ENCODE results near the gene CEP104. TPM values are rescaled to one million over a fixed set of nuclear protein-coding genes. Genes with fewer than 3 reads are reported as not detected.

The CEP104 gene
- total RNA-seq, 1 experiment from 2014 or later = 47.7 TPM

DNA sequence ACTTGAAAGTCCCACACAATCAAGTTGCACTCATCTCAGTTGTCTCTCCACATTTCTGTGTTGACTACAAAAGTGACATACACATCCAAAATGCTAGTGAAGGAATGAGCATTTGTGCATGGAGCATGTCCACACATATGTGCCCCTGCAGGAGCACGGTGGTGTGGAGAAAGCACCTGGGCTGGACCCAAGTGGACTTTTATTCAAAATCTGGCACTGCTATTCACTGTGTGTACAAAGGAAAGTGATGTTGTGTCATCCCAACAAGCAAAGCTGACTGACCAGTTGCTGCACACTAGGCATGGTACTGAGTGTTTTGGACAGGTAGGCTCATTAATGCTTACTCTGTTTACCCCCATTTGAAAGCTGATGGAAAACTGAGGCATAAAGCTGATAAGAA lies 19.3 kb downstream of the CEP104 start:
- DNase-seq = no peak
- Histone ChIP-seq H3K4me3 (no peak overlapping the region), H3K4me1 (replicated peaks; ENCODE audit: insufficient read depth) (no peaks in the 10 kb centered on the region), H3K9me2 (ENCODE audit: insufficient read depth) (no peaks in the 10 kb centered on the region), H2AFZ (no peak overlapping the region), H3K4me2 (no peak overlapping the region), H3K9me3 (ENCODE audit: insufficient read depth, low read depth) (no peaks in the 10 kb centered on the region), H3K27ac (no peak overlapping the region), H3K36me3 (ENCODE audit: low read depth) (peaks cover 11% of the 10 kb centered on the region; the same call in 1 of the 2 replicates), H3F3A (ENCODE audit: insufficient read depth, low read depth) (no peaks in the 10 kb centered on the region), H3K79me2 (ENCODE audit: low read depth) (no peaks in the 10 kb centered on the region), H4K20me1 (ENCODE audit: insufficient read depth) (no peaks in the 10 kb centered on the region), H3K27me3 (ENCODE audit: insufficient read depth, low read depth) (no peaks in the 10 kb centered on the region)
- TF ChIP-seq, protein P1, sequence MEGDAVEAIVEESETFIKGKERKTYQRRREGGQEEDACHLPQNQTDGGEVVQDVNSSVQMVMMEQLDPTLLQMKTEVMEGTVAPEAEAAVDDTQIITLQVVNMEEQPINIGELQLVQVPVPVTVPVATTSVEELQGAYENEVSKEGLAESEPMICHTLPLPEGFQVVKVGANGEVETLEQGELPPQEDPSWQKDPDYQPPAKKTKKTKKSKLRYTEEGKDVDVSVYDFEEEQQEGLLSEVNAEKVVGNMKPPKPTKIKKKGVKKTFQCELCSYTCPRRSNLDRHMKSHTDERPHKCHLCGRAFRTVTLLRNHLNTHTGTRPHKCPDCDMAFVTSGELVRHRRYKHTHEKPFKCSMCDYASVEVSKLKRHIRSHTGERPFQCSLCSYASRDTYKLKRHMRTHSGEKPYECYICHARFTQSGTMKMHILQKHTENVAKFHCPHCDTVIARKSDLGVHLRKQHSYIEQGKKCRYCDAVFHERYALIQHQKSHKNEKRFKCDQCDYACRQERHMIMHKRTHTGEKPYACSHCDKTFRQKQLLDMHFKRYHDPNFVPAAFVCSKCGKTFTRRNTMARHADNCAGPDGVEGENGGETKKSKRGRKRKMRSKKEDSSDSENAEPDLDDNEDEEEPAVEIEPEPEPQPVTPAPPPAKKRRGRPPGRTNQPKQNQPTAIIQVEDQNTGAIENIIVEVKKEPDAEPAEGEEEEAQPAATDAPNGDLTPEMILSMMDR (conservative IDR thresholded peaks at IDR 0.05) = no peak
- TF ChIP-seq EZH2 (IDR thresholded peaks at IDR 0.05; ENCODE audit: low read depth) = no peak
- no TSS peak for BruUV-seq (replicated peaks)
- CTCF ChIA-PET = no interaction called here
- intact Hi-C loops (cut with micrococcal nuclease; ENCODE audit: unreplicated experiment) = no loop called here
- POLR2A ChIA-PET (ENCODE audit: unreplicated experiment) = no interaction called here

DNA sequence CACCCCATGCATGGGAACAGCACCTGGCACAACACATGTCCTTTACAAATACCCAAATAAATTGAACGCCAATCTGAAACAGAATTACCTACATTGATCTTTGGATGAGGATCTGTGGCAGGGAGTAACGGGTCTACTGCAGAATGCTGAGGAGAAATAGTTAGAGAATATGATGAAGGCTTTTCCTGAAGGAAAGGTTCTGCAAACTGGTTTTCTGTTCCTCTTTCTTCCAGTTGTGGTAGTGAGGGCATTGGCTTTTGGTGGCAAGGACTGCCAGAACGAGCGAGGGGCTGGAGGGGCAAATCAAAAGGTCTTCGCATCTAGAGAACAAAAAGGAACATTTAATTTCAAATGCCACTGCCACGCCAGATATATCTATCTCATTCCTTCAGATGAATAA lies 19.8 kb downstream of the CEP104 start:
- ChIA-PET POLR2A (ENCODE audit: unreplicated experiment) (no interaction called here), CTCF (no interaction called here)
- no peaks in the 10 kb centered on the region for H3K9me3 ChIP-seq (ENCODE audit: insufficient read depth, low read depth)
- no peak overlapping the region for H2AFZ ChIP-seq
- no peak overlapping the region for H3K4me2 ChIP-seq
- H3K27ac ChIP-seq = no peak overlapping the region
- DNase-seq = no peak
- BruUV-seq (replicated peaks) = no TSS peak
- intact Hi-C loops (cut with micrococcal nuclease; ENCODE audit: unreplicated experiment) = no loop called here
- H3K4me1 ChIP-seq (replicated peaks; ENCODE audit: insufficient read depth) = no peaks in the 10 kb centered on the region
- H3K79me2 ChIP-seq (ENCODE audit: low read depth) = no peaks in the 10 kb centered on the region
- H3K36me3 ChIP-seq (ENCODE audit: low read depth) = peaks cover 11% of the 10 kb centered on the region; the same call in 1 of the 2 replicates
- no peaks in the 10 kb centered on the region for H3K27me3 ChIP-seq (ENCODE audit: insufficient read depth, low read depth)
- no peaks in the 10 kb centered on the region for H4K20me1 ChIP-seq (ENCODE audit: insufficient read depth)
- TF ChIP-seq, protein P1 (conservative IDR thresholded peaks at IDR 0.05) = no peak
- no peak for TF ChIP-seq EZH2 (IDR thresholded peaks at IDR 0.05; ENCODE audit: low read depth)
- no peaks in the 10 kb centered on the region for H3F3A ChIP-seq (ENCODE audit: insufficient read depth, low read depth)
- no peaks in the 10 kb centered on the region for H3K9me2 ChIP-seq (ENCODE audit: insufficient read depth)
- no peak overlapping the region for H3K4me3 ChIP-seq

DNA sequence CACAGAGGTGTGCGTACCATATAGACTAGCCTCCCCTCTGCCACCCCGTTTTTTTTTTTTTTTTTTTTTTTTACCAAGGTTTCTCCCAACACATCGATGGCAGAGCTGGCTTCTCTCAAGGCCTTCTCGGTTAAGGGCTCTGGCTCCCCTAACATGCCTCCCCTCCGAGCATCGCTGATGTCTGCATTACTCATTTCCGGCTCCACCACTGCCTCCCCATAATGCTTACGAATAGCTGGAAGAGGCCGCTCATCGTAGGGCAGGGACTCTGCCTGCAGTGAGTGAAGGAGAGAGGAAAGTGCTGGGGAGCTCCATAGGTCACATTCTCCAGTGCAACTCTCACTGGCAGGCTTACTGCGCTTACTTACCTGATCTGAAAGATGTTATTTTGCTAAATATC lies 20.6 kb downstream of the CEP104 start:
- Histone ChIP-seq H3K27me3 (ENCODE audit: insufficient read depth, low read depth) (no peaks in the 10 kb centered on the region), H3K4me2 (no peak overlapping the region), H3K9me2 (ENCODE audit: insufficient read depth) (no peaks in the 10 kb centered on the region), H3K4me1 (replicated peaks; ENCODE audit: insufficient read depth) (no peaks in the 10 kb centered on the region), H4K20me1 (ENCODE audit: insufficient read depth) (no peaks in the 10 kb centered on the region), H3K79me2 (ENCODE audit: low read depth) (no peaks in the 10 kb centered on the region), H3K27ac (no peak overlapping the region), H2AFZ (no peak overlapping the region), H3F3A (ENCODE audit: insufficient read depth, low read depth) (no peaks in the 10 kb centered on the region), H3K4me3 (no peak overlapping the region), H3K36me3 (ENCODE audit: low read depth) (peaks cover 11% of the 10 kb centered on the region; the same call in 1 of the 2 replicates), H3K9me3 (ENCODE audit: insufficient read depth, low read depth) (no peaks in the 10 kb centered on the region)
- BruUV-seq (replicated peaks) = no TSS peak
- TF ChIP-seq, protein P1 (conservative IDR thresholded peaks at IDR 0.05) = no peak
- no peak for TF ChIP-seq EZH2 (IDR thresholded peaks at IDR 0.05; ENCODE audit: low read depth)
- ChIA-PET POLR2A (ENCODE audit: unreplicated experiment) (no interaction called here), CTCF (no interaction called here)
- intact Hi-C loops (cut with micrococcal nuclease; ENCODE audit: unreplicated experiment) = no loop called here
- no peak for DNase-seq

Measured in PC-9 (cell line).